NCI-H146 (cell line): ENCODE data around the gene CHST10.
"Not testable (repeated sequence)": the region's sequence is repeated elsewhere in the genome, so short reads cannot be mapped to it uniquely, and the experiment has no call there.

Experiments used
- DNase-seq: peaks from one replicate; lab custom pipeline; 2025; lab: John Stamatoyannopoulos, UW

The CHST10 gene

DNA sequence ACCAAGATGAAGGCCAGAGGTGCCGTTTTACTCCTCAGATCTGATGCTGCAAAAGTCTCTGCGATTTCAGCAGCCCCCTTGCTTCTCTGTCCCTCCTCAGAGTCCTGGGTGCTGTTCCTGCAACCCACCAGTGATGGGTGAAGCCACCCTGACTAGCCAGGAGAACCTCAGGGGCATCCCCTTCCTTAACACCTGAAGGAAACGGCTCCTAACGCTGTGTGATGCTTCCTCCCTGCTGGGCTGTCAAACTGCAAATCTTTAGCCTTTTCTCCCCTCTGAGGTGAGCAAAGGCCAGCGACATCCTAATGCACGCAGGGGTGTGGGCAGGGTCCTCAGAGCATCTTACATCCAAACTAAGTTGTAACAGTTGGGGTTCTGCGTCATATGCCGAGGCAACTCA lies 24.8 kb downstream of the CHST10 start:
- DNase-seq = no peak

DNA sequence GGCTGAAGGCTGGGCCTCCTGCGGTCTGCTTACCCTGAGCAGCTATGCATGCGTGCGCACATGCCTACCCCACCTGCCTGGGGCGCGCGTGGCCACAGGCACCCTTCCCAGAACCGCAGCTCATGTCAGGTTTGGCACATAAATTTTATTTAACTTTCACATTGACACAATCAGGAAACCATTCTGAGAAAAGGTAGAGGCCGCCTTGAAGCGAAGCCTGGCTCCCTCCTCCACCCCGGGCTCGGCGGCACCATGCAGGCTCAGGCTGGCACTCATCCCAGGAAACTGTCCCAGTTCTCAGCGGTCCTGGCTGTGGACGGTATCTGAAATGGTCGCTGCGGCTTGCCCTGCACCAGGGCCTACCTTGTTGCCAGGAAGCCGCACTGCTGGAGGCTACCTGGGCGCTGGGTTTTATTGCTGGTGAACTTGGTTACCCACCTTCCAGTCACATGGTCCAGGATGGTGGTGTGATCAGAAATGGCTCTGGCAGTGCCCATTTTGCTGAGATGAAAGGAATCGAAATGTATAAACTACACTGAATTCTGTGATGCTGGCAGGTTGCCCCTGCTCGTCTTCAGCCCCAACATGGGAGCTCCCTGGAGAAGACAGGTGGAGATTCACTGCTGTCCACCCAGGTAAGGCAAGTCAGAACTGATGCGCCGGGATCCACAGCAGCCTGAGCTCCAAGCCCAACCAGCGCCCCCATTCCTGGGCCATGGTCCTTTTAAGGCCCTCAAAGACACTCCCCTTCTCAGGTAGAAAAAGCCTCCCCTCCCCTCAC lies 25.5 kb downstream of the CHST10 start:
- DNase-seq = no peak

DNA sequence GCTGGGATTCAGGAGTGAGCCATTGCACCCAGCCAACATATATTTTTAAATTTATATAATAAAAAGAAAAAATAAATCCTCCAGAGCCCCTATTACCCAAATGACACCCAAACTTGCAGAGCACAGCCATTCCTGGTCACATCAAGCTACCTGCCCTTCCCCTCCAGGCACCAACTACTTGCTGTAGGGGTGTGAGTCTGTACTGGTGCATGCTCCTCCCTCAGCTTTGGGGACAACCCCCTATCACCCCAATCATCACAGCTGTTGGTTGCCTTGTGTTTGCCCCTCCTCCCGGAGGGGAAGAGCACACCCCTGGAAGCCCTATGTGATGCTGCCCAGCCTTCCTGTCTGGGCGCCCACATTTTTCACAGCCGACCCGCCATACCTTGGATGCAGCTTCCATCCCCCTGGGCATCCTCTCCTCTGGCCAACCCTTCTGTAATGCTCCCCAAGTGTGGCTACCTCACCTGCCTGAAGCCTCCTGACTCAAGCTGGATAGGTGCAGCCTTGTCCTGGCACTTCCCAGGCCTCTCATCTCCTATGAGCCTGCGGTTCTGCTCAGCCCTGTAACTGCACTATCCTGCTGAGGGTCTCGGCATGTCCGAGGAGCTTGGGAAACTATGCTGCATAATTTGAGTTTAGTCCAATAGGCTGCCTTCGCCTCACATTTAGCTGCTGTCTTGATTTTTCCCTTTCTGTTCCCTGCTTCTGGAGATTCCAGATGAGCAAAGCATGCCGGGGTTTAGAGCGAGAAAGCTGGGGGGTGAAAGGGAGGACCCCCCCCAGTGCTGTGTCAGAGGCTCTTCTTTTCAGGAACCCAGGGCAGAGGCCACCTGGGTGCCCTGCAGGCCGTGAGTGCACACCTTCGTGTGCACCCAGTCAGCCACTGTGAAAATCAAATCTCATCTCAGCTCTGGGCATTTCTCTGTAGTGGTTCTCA lies 27.2 kb downstream of the CHST10 start:
- no peak for DNase-seq

DNA sequence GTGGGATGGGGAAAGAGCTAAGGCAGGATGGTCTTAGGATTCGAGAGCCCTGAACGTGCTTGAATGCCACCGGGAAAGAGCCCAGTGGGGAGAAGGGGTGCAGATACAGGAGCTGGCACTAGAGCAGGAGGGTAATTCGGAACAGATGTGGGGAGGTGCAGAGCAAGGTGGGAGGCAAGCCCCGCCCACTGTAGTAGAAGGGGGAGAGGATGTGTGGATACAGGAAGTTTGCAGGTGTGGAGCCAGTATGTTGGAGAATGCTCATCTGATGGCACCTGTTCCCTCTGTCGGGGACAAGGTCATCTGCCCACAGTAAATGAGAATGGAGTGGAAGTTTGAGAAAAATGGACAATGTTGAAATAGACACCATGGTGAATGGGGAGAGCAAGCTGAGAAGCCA lies 28.8 kb downstream of the CHST10 start:
- DNase-seq = no peak

DNA sequence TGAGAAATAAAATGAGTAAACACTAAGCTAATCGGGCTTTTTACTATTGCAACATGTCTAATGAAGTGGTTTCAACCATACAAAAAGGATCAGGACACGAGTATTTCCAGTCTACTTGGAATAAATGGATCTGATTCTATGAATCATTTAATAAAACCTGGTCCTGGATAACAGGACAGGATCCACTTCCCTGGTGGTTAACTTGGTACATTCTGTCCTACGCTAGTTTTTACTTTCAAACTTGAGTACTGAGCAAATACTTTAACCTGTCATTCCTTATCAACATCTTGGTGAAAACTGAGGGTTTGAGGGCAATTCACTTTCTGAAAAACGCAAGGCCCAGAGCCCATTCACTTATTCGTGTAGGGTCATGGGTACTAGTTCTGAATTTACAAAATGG lies 33.5 kb downstream of the CHST10 start:
- no peak for DNase-seq

DNA sequence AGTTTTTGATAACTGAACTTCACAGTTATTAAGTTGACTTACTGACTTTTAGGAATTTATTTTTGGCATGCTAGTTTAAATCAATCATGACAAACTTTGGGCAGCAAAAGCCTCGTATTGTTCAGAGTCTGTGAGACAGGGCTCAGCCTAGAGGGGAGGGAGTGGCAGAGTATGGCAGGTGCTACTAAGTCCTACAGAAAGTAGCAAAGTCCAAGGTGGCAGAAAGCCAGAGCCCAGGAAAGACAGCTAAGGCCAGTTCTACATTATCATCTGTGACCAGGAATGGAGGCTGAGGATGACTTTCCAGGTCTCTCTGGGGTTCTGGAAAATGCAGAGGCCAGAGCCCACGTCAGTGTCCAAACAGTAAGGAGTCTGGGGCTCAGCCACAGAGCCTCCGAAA lies 34.2 kb downstream of the CHST10 start:
- DNase-seq = no peak

DNA sequence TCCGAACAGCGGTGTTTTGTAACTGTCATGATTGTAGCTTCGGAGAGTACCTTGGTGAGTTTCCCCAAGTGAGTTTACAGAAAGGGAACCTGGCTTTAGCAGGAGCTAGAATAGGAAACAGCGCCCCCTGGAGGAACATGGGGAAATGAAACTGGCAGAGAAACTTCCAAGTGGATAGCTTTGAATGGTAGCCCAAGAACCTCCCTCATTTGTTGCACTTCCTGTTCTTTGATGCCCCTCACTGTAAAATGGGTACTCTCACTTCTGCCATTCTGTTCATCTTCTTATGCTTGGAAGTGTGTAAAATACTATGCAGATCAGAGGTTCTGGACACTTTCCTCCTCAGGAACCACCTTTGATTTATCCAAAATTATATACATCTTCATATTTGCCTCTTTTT lies 36.2 kb downstream of the CHST10 start:
- peak; percentile 81 for DNase-seq

DNA sequence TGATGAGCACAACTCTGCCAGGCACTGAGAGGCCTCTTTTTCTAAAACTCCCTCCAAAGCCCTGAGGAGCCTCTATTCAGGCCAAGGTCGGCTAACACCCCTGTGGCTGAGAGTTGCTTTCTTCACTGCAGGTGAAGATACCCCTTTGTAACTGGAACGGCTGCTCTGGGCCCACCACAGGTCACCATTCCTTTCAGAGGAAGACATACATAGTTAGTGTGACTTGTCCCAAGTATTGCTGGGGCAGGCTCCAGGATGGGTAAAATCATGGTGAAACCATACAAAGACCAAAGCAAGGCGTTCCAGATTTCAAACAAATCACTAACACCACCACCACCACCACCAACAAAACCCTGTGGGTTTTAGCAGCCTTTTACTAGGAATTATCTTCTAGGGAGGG lies 36.8 kb downstream of the CHST10 start:
- no peak for DNase-seq

DNA sequence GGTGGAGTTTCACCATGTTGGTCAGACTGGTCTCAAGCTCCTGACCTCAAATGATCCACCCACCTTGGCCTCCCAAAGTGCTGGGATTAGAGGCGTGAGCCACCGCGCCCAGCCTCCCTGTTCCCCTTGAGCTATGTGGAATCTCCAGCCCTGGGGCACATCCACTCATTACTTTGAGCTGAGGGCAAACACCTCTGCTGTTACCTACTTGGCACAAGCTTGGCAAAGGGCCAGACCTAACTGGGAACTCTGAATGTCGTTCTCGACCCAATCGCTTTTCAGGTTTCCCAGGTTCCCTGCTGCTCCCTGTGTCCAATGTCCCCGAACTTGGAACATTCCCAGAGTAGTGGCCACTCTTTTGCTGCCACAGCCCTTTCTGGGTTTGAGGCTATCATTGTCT lies 40.6 kb downstream of the CHST10 start:
- DNase-seq = no peak

DNA sequence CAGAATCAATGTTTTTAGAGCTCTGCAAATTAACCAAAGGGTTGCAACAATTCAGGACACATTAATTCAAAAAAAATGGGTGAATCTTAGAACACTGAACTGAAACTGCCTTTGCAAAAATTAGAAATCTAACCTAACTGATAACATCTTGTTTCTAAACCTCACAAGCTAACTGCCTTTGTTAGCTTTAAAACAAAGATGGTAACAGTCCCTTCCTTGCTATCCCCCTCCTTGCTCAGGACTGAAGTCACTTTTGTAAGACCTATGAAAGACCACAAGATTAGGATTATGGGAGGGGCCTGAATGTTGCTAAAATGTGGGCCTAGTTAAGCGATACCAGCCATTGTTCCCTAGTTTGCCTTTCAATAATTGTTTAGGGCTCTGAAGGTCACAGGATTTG lies 50.3 kb downstream of the CHST10 start:
- DNase-seq = no peak

DNA sequence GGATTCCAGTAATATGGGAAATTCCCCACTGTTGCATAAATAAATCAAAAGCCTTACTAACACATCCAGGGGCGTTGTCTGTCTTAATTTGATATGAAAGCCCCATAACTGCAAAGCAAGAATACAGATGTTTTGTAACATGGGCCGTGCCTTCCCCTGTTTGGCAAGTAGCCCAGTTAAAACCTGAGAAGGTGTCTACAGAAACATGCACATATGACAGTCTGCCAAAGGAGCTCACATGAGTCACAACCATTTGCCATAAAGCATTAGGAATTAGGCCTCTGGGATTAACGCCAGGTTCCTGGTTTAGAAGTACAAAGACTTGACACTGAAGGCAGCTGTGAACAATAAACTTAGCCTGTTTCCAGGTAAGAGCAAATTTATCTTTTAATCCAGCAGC lies 52.0 kb downstream of the CHST10 start:
- DNase-seq = no peak

DNA sequence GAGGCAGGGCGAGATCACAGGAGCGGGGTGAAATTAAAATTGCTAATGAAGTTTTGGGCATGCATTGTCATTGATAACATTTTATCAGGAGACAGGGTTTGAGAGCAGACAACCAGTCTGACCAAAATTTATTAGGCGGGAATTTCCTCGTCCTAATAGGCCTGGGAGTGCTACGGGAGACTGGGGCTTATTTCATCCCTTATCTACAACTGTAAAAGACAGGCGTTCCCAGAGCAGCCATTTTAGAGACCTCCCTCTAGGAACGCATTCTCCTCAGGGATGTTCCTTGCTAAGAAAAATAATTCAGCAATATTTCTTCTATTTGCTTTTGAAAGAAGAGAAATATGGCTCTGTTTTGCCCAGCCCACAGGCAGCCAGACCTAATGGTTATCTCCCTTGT lies 55.2 kb downstream of the CHST10 start:
- not testable (repeated sequence) for DNase-seq

DNA sequence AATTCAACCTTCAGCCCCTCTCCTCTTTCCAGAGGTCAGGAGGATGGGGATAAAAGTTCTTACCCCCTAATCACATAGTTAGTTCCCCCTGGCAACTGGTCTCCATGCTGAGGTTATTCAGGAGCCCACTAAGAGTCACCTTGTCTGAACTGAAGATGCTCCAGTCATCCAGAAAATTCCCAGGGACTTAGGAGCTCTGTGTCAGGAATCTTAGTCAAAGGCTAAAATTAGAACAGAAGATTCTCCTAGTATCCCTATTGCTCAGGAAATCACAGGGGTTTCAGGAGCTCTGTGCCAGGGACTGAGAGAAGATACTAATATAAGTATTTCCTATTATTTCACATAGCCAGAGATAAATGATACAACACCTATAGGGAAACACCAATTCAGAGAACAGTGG lies 57.9 kb downstream of the CHST10 start:
- DNase-seq = no peak

DNA sequence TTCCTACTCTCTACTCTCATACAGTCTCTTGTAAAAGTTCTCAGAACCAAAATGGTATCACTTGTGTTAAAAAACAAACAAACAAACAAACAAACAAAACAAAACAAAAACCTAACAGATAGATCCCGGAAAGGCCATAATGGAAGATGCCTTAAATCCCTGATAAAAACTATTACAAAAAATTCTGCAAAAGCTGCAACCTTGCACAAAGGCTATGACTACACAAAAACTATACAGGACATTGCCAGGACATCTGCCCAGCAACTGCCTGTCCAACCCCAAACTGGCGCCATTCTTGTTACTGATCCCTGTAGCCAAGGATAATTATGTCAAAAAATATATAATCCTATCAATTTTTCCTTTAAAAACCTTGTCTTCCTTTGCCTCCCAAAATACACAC lies 58.9 kb downstream of the CHST10 start:
- DNase-seq = no peak

DNA sequence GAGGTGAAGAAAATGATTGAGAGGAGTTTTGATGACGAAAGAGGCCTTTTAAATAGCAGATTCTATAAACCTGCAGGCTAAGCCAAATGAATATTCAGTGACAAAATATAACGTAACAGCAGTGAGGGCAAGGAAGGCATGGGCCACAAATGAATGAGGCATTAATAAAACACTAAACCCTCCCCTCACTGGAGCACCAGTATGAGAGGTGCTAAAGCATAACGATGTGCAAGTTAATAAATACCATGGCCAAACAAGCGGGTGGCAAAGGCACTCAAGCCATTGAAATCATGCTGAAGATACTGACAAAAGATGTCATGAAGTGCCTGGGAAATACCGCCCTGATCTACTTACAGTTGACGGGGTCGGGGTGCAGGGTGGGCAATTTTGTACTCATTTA lies 64.9 kb downstream of the CHST10 start:
- no peak for DNase-seq

DNA sequence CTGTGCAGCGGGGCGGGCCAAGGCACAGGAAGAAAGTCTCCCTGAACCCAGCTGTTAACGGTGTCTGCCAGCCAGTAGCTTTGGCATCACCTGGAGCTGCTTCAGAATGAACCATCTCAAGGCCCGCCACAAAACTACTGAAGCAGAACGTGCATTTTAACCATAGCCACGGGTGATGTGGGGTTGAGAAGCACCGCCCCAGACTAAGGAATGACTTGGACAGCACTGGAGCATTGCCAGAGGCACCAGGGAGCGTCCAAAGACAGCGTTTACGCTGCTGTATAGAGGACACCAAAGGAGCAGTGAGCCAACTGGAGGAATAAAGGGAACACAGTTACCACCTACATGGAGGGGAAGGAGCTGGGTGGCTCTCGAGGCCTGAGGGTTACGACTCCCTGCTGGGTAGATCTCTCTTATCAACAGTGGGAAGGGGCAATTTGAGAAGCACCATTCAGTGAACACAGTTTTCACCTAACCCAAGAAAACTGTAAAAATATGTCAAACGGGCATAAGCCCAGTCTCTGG lies 66.7 kb downstream of the CHST10 start:
- DNase-seq = peak; percentile 53

DNA sequence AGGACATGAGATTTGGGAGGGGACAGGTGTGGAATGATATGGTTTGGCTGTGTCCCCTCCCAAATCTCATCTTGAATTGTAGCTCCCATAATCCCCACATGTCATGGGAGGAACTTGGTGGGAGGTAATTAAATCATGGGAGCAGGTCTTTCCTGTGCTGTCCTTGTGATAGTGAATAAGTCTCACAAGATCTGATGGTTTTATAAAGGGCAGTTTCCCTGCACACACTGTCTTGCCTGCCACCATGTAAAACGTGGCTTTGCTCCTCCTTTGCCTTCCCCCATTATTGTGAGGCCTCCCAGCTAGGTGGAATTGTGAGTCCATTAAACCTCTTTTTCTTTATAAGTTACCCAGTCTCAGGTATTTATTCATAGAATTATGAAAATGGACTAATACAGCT lies 72.3 kb downstream of the CHST10 start:
- not testable (repeated sequence) for DNase-seq

DNA sequence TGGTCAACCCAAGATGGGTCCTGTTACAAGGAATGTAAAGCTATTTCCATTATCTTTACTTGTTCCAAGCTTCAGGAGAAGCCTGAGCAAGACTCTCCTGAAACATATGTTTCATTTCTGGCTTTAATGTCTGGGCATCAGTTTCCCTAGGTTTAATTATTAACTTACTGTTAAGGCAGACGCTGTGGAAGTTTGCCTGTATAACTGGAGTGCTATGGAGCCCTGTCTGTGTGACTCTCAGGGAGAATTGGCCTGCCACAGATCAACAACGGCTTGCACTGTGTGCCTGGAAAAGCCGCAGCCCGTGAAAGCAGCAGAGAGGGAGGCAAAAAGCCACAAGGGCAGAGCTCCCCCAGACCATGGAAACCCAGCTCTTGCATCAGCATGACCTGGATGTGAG lies 73.0 kb downstream of the CHST10 start:
- DNase-seq = no peak

DNA sequence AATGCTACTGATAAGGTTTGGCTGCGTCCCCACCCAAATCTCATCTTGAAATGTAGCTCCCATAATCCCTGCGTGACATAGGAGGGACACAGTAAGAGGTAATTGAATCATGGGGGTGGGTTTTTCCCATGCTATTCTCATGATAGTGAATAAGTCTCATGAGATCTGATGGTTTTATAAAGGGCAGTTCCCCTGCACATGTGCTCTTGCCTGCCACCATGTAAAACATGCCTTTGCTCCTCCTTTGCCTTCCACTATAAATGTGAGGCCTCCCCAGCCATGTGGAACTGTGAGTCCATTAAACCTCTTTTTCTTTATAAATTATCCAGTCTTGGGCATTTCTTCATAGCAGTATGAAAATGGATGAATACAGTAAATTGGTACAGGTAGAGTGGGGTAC lies 75.0 kb downstream of the CHST10 start:
- not testable (repeated sequence) for DNase-seq
